Kidney glomerular epithelial cell (primary cell): Measurements from ENCODE around the gene LNX1.
"Not testable (repeated sequence)": the region's sequence is repeated elsewhere in the genome, so short reads cannot be mapped to it uniquely, and the experiment has no call there.

Source experiments
- DNase-seq: peaks from one replicate; lab custom pipeline; 2025; lab: John Stamatoyannopoulos, UW

The LNX1 gene

GRCh38 chr4:53497487-53498244, 93.6 kb downstream of the LNX1 start:
- no peak for DNase-seq

GRCh38 chr4:53494851-53495250, 96.4 kb downstream of the LNX1 start:
- no peak for DNase-seq

GRCh38 chr4:53490965-53491622, 100.2 kb downstream of the LNX1 start:
- DNase-seq: peak; percentile 51

GRCh38 chr4:53490161-53490956, 100.9 kb downstream of the LNX1 start:
- no peak for DNase-seq

GRCh38 chr4:53489279-53489889, 101.9 kb downstream of the LNX1 start:
- DNase-seq: no peak

GRCh38 chr4:53487766-53488165, 103.5 kb downstream of the LNX1 start:
- no peak for DNase-seq

GRCh38 chr4:53485658-53486040, 105.6 kb downstream of the LNX1 start:
- DNase-seq: no peak

- no peak for DNase-seq
Measured at GRCh38 chr4:53484911-53485657, 106.2 kb downstream of the LNX1 start.

- no peak for DNase-seq
Measured at GRCh38 chr4:53483250-53483649, 108.0 kb downstream of the LNX1 start.

- DNase-seq: no peak
Measured at GRCh38 chr4:53481586-53481985, 109.7 kb downstream of the LNX1 start.

GRCh38 chr4:53480909-53481308, 110.4 kb downstream of the LNX1 start:
- DNase-seq: no peak

GRCh38 chr4:53479736-53480525, 111.4 kb downstream of the LNX1 start:
- DNase-seq: peak; percentile 34

- DNase-seq: peak; percentile 43
Measured at GRCh38 chr4:53478671-53479456, 112.4 kb downstream of the LNX1 start.

- no peak for DNase-seq
Measured at GRCh38 chr4:53477636-53478035, 113.7 kb downstream of the LNX1 start.

- DNase-seq: no peak
Measured at GRCh38 chr4:53477038-53477565, 114.2 kb downstream of the LNX1 start.

- DNase-seq: peak; percentile 49
Measured at GRCh38 chr4:53476232-53477037, 114.9 kb downstream of the LNX1 start.

- not testable (repeated sequence) for DNase-seq
Measured at GRCh38 chr4:53466576-53466975, 124.7 kb downstream of the LNX1 start.

GRCh38 chr4:53465891-53466290, 125.4 kb downstream of the LNX1 start:
- no peak for DNase-seq

GRCh38 chr4:53465281-53465680, 126.0 kb downstream of the LNX1 start:
- DNase-seq: no peak
